Amygdala (tissue), 56 donors: ENCODE measurements around the gene STN1.

Experiments used
- DNase-seq, 56 donors: peaks; one replicate each; lab custom pipeline; 2025; lab: John Stamatoyannopoulos, UW

Gene STN1, protein sequence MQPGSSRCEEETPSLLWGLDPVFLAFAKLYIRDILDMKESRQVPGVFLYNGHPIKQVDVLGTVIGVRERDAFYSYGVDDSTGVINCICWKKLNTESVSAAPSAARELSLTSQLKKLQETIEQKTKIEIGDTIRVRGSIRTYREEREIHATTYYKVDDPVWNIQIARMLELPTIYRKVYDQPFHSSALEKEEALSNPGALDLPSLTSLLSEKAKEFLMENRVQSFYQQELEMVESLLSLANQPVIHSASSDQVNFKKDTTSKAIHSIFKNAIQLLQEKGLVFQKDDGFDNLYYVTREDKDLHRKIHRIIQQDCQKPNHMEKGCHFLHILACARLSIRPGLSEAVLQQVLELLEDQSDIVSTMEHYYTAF

DNA sequence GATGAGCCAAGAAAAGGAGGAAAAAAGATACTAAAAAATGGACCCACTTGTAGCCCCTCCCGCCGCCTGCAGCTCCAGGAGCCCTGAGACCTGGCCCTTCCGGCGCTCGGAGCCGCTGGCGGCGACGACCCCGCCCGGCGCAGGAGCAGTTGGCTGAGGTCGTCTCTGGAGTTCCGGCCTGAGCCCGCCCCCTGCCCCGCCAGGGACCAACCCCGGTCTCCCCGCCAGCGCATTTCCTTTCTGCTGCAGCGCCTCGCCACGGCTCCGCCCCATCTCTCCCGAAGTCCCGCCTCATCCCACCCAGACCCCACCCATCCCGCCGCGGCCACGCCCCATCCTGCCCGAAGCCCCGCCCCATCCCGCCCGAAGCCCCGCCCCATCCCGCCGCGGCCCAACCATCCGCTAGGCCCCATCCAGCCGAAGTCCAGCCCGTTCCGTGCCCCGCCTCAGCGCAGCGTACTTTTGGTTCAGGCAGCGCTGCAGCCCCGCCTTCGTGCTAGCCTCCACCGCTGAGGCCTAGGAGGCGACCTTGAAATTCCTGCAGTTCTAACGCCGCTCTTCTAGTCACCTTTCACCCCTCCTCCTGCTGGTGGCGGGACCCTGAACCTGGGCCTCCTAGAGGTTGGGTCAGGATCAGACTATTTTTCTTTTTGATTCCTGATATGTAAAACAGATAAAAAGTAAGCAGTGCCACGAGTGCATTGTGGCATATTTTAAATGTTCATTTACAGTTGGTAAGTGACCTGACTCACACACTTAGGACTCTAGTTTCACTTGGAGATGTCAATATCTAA is at the start of gene STN1:
STN1 (minus strand) TSS at position 132 of the 794 bp plus-strand sequence. CDS start 590 bp downstream, outside the sequence.
- DNase-seq = peak; percentile 38 to 99 (median 96)

DNA sequence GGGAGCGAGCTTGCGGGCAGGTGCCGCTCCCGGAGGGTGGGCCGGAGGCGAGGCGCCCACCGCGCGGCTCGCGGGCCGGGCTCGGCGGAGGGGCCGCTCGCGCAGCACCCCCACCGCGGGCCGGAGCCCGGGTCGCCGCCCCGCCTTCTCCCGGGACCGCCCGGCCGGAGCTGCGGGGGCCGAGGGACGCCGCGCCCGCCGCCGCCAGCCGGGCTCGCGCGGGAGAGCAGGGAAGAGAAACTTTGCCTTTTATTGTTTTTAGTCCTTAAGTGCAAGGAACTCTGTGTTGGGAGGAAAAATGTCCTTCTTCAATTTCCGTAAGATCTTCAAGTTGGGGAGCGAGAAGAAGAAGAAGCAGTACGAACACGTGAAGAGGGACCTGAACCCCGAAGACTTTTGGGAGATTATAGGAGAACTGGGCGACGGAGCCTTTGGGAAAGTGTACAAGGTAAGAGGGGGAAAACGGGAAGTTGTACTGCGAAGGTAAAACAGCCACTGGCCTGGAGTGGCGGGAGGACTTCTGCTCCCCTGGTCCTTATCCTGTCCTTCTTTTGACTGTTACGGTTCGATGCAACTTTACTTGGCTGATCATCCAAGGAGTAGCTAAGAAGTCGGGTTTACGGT is 49.6 kb upstream of the STN1 start:
- peak in 13 of 56 donors; percentile 38 to 69 (median 45) for DNase-seq

DNA sequence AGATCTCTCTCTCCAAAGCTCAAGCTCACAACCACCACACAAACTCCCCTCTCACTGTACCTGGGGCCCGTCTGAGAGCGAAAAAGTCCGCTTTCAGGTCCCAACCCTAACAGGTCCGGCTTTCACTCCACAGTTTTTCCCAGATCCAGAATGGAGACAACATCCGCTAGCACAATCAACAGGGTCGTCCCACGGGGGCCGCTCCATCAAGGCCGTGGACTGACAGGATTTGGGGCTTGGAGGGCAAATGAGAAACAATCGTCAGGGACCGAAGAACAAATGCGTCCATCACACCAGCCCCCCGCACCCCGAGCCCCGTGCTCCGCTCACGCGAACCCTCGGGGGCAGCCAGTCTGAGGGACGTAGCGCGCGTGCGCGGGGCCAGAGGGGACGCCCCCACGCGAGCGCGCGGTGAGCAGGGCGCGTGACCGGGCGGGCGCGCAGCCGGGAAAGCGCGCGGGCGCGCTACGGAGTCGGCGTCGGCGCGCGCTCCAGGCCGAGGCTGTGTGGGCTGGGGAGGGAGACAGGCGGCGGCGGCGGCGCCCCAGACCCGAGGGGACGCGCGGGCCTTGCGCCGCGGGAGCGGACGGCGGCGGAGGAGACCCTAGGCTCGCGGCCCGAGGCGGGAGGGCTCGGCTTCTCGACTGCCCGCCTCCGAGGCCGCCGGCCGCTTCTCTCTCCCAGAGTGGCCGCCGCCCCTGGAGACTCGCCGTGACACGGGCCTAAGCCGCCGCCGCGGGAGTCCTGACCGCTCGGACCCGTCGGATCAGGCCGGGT is 48.9 kb upstream of the STN1 start, which contains the start of gene SLK:
SLK (plus strand) TSS at position 470 of the 777 bp plus-strand sequence. CDS start 606 bp downstream, outside the sequence.
- DNase-seq = peak in 51 of 56 donors; percentile 25 to 87 (median 70)

DNA sequence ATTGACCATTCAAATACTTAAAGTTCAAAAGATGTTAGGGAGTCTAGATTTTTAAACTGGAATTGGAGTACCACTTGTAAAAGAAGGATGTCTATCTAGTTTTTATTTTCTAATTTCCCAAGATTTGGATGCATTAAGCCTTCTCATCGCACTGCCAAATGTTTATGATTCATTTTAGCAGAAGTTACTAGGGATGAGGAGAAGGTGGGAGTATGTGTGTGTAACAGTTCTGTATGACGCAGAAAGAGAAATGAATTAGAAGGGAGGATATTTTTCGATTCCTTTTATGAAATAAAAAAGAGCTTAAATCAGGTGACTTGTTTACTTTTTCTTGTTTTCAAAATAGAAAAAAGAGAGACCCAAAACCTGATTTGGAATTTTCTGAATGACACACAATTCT is 42.1 kb upstream of the STN1 start:
- DNase-seq = no peak

DNA sequence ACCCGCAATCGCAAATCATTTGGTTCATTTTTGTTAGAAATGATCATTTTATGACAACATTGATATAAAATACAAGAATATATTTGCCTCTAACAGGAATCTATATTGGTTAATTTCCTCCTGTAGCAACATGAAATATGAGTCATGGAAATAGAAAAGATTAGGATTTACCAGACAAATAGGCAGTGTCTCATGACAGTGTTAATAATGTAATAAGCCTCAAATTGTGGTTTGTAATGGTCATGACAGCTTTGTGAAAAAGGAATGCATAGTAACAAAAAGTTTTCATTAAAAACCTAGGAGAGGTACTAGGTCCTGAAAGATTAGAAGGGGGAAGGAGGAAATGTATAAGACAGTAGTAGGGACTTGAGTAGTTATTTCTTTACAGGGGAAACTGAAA is 41.0 kb upstream of the STN1 start:
- DNase-seq = no peak

DNA sequence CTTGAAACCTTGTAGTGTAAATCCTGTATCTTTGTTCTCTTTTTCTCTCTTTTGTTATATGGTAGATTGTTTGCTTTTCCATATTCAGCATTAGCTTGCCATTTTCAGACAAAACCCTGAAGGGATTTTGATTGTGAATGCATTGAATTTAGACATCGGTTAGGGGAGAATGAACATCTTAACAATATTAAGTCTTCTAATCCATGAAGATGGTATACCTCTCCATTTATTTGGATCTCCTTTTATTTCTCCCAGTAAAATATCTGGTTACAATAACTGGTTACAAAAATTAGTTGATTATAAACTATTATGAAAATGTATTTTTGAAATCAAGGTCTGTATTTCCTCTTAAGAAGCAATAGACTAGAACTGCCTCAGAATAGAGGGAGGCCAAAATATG is 36.6 kb upstream of the STN1 start:
- DNase-seq = no peak

DNA sequence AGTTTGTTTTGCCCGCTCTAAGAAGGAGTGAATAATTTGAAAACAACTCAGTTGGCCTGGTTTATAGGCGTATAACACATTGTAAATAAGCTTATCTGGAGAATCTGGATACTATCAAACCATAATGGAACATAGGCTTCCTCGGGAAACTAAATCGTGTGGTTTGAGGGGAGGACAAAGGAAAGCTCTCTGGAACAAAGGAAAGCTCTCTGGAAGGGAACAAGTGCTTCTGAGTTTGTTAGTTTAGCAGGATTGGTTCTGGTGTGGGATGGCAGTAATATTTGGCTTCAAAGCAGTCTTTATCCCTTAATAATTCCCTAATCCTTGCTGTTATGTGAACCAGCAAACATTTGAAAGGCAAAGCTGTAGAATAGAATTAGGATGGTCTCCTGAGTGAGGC is 34.0 kb upstream of the STN1 start:
- no peak for DNase-seq

DNA sequence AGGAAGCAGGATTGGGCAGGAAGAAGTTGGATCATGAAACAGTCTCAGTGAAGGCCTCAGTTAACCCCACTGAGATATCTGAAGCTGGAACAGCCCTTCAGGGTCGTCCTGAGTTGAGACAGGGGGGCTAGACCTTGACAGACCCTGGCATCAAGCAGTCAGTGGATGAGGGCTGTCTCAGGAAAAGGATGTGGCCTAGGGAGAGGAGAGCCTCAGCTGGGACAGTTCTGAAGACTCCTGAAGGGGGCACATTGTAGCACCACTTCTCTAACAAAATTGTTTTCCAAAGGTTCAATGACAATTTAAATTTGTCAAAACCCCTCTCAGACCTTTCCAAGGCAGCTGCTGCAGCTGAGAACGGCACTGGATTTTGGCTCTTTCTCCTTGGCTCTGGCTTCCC is 33.2 kb upstream of the STN1 start:
- no peak for DNase-seq

DNA sequence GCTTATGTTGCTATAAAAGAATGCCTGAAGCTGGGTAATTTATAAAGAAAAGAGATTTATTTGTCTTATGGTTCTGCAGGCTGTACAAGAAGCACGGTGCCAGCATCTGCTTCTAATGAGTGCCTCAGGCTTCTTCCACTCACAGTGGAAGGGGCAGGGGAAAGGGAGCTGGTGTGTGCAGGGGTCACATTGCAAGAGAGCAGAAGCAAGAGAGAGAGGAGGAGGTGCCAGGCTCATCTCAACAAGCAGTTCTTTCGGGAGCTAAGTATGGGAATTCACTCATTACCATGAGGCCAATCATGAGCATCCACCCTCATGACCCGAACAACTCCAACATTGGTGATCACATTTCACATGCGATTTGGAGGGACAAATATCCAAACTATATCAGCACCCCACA is 31.7 kb upstream of the STN1 start:
- DNase-seq = no peak

DNA sequence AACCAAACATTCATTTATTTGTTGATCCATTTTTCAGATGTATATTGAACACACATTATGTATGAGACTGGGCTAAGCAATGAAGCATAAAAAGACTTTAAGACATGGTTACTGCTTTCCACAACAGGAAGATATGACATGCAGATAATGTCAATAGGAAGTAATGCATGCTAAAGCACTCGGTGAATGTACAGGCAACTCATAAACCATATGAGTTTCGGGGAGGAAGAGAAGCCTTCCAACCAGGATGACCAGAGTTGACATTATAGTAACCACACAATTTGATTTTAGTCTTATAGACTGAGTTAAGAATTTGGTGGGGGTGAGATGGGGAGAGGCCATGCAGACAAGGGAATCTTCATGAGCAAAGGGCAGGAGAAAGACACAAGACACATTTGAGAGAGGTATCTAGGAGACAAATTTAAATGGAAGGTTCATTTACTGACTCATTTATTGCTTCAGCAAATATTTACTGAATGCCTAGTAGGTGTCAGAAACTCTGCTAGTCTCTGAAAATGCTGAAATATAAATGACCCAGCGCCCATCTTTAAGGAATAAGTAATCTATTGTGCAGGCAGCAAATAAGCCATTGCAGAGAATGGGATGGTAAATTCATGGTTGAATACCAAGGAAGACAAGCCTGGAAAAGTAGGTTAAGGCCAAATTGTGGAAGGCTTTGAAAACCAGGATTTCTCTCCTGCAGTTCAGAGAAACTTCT is 30.0 kb upstream of the STN1 start:
- no peak for DNase-seq

DNA sequence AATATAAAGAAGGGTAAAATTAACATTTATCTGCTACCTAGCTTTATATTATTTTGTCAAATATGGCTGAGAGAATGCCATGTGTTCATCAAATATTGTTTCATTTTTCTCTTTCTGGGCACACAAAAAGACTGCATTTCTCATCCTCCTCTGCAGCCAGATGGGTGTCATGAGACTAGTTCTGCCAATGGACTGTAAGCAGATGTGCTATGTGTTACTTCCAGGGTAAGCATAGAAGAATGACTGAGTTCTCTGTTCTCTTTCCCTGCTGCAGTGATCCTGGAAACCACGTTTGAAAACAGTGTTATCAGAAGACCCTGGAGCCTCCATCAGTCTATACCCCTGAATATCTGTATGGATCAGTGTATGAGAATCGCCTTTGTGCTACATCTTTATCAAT is 24.9 kb upstream of the STN1 start:
- DNase-seq = peak in 5 of 56 donors; percentile 8 to 19 (median 11)

DNA sequence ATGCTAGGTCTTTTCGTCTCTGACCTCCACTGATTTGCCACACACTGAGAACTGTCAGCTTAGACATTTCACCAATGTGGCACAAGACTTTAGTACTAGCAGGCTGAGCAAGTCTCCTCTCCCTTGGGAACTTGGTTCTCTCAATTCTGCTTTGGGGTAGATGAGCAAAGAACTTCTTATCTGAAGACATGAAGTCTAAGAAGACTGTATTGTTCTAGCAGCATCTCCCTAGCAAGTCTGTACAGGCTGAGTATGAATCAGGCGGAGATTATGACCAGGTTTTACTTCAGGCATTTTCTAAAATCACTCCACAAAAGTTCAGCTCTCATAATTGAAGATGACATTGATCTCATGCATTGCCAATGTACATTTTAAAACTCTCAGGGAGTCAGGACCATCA is 23.8 kb upstream of the STN1 start:
- no peak for DNase-seq

DNA sequence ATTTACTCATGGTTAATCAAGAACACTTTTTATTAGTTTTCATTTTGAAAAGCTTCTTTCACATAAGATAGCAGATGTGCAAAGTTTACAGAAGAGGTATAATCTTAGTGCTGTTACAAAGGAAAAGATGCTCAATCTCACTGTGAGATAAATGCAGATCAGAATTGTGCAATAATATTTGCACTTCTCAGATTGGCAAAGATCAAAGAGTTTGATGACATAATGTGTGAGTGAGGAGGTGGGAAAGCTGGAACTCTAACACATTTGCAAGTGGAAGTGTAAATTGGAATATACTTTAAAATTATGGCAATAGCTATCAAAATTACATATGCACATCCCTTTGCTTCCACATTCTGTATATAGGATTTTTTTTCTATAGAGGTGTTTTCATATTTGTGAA is 21.5 kb upstream of the STN1 start:
- no peak for DNase-seq

DNA sequence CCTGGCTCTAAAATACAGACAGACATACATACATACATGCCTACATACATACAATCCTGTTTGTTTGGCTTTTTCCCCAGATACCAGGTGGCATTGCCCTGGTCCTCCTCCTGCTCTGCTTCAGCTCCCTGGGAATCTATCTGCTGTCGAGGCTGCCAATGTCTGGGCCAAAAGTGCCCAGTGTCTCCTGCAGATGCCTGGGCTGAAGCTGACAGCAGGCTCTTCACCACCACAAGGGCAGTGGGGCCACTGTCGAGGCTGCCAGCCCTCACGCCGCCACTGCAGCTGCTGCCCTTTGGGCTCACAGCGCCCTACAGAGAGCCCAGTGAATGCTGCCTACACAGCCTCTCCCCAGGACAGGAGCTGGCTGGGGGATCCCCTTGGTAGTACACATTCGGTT is 18.0 kb upstream of the STN1 start:
- peak in 33 of 56 donors; percentile 2 to 74 (median 27) for DNase-seq

DNA sequence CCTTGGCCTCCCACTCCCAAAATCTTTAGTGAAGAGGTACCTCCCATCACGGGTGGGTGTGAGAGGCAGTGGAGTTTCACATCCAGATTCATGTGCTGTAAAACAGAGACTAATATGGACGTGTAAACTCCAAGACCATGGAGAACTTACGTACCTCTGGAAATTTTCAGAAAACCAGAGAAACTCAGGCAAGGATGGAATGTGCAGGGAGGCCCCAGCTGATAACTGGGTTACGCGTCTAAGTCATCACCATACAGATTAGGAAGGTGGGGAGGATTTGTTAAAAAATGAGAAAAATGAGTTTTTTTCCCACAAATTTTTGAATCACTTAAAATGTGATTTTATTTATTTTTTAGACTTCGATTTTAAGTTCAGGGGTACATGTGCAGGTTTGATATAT is 16.3 kb upstream of the STN1 start:
- DNase-seq = no peak

DNA sequence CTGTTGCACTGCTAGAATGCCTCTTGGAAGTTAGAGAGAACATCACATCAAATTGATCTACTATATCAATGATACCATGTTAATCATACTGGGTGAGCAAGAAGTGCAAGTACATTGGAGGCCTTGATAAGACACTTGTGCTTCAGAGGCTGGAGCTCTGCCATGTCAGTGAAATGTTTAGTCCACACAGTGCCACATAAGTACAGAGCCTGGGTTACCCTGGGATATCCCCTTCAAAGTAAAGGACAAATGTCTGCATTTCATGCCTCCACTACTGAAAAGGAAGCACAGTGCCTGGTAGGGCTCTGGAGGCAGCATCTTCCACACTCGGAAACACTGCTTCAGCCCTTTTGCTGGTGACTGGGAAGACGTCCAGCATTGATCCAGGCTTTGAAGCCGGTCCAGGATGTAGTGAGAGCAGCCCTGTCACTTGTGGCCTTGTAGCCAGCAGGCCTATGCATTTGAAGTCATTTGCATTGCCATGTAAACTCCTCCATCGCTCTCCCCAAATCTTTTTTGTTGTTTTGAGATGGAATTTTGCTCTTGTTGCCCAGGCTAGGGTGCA is 15.7 kb upstream of the STN1 start:
- DNase-seq = peak in 47 of 56 donors; percentile 9 to 85 (median 51)

DNA sequence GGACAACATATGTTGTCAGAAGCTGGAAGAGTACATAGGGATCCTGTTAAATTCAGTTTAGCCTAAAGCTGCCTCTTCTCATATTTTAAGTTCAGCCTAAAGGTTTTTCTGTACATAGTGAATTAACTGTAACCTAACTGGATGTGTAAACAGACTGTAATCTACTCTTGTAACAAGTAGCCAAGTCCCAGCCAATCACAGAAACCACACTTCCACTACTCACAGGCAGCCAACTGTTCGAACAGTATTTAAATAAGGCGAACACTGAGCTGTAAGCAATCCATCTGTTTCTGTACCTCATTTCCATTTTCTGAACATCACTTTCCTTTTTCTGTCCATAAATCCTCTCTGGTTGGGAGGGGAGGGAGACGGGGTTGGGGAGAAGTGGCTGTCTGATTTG is 15.0 kb upstream of the STN1 start:
- no peak for DNase-seq

DNA sequence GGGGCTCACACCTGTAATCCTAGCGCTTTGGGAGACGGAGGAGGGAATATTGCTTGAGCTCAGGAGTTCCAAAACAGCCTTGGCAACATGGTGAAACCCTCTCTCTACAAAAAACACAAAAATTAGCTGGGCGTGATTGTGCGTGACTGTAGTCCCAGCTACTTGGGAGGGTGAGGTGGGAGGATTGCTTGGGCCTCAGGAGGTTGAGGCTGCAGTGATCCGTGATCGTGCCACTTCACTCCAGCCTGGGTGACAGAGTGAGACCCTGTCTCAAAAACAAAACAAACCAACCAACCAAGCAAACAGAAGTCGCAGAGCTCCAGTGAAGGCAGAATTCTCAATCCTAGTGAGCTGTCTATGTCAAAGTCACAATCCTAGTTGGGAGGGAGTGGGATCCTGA is 14.3 kb upstream of the STN1 start:
- DNase-seq = no peak

DNA sequence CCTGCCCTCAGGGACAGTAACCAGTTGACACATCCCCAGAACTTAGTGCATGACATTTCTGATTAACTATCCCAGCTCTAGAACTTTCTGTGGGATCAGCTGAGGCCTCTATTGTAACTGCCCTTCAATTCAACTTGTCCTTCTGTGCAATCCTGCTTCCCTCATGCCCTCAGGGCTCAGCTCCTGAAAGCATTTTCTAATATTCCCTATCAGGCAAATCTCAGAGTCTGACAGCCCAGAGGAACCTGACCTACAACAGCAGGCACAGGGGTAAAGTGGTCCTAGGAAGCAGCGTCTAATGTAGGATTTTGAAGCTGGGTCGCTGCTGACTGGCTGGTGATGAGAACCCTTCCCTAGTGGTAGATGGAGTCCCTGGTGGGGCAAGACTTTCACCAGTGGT is 13.6 kb upstream of the STN1 start:
- no peak for DNase-seq
